GM12873 (cell line): ENCODE results near the gene PLPP1.

Experiments used
- TF ChIP-seq, protein P1 (sequence below): IDR thresholded peaks from 2 replicates; pipeline ENCODE4 v1.5.1; 2012; ENCODE audit warnings: low read depth, mild to moderate bottlenecking, moderate library complexity, low read length, control low read depth; ENCODE audit not compliant: insufficient read depth; ENCODE audit errors: missing control alignments

PLPP1 gene

DNA sequence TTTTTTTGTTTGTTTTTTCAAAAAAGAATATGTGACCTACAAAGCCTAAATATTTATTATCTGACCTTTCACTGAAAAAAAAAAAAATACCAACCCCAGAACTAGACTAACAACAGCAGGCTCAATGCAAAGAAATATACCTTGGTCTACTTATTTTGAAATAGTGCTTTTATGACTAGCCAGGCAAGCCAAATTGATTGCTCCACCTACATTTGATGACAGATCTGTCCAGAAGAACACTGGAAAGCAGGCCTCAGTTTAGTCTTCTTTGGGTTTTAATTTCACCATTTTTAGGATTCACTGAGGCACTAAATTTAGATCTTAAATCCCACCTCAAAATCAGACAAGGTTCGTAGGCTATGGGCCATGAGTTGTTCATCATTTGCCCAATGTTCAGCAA, 97.3 kb downstream of the PLPP1 start:
- TF ChIP-seq, protein P1, sequence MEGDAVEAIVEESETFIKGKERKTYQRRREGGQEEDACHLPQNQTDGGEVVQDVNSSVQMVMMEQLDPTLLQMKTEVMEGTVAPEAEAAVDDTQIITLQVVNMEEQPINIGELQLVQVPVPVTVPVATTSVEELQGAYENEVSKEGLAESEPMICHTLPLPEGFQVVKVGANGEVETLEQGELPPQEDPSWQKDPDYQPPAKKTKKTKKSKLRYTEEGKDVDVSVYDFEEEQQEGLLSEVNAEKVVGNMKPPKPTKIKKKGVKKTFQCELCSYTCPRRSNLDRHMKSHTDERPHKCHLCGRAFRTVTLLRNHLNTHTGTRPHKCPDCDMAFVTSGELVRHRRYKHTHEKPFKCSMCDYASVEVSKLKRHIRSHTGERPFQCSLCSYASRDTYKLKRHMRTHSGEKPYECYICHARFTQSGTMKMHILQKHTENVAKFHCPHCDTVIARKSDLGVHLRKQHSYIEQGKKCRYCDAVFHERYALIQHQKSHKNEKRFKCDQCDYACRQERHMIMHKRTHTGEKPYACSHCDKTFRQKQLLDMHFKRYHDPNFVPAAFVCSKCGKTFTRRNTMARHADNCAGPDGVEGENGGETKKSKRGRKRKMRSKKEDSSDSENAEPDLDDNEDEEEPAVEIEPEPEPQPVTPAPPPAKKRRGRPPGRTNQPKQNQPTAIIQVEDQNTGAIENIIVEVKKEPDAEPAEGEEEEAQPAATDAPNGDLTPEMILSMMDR, result no peak

DNA sequence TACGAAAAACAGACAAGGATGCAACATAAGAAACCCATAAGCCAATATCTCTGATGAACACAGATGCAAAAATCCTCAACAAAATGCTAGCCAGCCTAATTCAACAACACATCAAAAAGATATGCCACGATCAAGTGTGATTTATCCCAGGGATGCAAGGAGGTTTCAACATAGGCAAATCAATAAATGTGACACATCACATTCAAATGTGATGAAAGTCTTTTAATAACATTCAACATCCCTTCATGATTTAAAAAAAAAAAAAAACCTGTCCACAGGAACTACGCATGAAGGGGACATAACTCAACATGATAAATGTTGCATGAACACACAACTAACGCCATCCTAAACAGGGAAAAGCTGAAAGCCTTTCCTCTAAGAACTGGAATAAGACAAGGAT, 102.2 kb downstream of the PLPP1 start:
- TF ChIP-seq, protein P1, result no peak

DNA sequence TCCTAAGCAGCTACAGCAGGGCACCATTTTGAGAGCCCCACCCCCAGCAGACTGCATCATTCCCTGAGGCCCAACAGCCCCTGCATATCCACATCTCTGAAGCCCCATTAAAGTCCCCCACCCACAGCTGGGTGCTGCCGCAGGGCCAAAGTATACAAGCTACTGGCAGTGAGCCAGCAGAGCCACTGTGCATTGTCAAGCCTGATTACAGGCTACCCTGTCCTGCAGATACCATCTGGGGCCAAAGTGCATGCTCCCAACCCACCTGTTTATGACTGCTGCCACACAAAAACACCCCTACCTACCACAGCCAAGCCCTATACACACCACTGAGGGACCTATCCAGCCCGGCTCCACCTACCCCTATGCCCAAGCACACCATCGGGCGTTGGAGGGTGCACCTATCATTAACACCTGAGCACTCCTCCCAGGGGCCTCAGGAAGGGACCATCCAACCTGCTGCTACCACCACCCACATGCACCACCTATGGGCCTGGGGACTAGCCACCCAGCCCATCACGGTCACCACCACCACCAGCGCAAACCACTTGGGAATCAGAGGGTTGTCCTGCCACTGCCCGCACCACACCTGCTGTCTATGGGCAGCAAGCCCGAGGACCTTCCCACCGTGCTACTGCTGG, 105.0 kb downstream of the PLPP1 start:
- TF ChIP-seq, protein P1, result no peak

DNA sequence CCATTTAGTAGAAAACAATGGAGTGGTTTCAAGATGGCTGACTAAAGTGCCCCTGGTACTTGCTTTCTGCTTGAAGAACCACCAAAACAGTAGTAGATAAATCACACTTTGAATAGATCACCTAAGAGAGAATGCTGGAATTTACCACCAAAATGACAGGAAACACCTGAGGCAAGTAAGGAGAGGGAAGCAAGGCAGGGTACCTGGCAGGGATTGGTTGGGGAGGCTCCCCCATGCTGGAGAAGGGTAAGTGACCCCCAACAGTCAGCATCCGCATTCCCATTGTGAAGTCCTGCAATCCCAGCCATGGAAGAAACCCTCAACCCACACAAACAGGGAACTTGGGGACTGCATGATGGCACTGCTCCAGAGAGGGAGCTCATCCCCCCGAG, 105.5 kb downstream of the PLPP1 start:
- TF ChIP-seq, protein P1, result no peak

DNA sequence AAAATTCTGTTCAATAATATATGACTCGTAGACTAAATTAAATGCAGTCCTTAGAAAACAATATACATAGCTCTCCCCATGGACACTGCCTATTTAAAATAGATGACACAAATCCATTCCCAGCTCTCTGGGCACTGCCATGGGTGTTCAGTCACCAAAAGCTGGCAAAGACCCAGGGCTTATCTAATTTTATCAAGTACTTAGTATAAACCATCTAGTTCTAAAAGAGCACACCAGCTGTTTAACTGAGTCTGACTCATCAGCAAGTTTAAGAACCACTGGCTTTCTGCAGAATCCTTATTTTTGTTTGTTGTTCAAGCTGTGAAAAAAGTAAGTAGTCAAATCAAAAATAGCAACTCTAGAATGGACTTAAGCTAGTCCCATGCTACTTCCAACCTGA, 107.6 kb downstream of the PLPP1 start:
- TF ChIP-seq, protein P1, result no peak

DNA sequence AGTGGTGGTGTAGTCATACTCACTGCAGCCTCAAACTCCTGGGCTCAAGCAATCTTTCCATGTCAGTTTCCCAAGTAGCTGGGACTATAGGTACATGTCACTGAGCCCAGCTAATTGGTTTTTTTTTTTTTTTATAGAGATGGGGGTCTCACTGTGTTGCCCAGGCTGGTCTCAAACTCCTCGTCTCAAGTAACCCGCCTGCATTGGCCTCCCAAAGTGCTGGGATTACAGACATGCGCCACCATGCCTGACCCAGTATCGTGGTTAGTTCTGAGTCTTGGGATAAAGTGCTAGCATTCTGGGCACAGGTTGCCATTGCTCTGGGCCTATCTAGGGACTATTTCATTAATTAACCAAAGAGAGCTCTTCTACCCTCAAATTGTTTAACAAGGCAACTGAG, 108.3 kb downstream of the PLPP1 start:
- TF ChIP-seq, protein P1, result no peak

DNA sequence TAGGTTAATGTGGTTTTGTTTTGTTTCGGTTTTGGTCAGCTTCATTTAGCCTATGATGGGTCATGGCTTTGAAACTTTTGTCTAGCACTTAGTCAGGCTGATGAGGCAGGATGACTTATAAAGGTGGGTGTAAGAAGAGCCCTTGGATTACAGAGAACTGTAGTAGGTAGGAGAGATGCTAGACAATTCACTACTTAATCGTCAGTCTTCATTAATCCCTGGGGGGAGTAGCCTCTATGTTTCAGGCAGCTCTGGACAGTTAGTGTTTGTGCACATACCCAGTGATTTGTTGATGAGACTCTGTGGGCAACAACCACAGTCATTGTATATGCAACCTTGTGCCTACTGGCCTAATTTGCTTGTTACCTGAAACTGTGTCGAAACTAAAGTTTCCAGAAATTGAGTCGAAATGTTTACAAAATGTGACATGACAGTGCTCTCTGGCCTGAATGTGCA, 113.7 kb downstream of the PLPP1 start:
- TF ChIP-seq, protein P1, result no peak
